ENCODE measurements around the gene MIA. TPM values are rescaled to one million over a fixed set of nuclear protein-coding genes. Genes with fewer than 3 reads are reported as not detected.
A peak's percentile ranks its signal among the peaks of the same experiment; 100 is the strongest.

Gene MIA
- total RNA-seq, 2 donors from 2014 or later = 3.5 TPM; not detected in 1

DNA sequence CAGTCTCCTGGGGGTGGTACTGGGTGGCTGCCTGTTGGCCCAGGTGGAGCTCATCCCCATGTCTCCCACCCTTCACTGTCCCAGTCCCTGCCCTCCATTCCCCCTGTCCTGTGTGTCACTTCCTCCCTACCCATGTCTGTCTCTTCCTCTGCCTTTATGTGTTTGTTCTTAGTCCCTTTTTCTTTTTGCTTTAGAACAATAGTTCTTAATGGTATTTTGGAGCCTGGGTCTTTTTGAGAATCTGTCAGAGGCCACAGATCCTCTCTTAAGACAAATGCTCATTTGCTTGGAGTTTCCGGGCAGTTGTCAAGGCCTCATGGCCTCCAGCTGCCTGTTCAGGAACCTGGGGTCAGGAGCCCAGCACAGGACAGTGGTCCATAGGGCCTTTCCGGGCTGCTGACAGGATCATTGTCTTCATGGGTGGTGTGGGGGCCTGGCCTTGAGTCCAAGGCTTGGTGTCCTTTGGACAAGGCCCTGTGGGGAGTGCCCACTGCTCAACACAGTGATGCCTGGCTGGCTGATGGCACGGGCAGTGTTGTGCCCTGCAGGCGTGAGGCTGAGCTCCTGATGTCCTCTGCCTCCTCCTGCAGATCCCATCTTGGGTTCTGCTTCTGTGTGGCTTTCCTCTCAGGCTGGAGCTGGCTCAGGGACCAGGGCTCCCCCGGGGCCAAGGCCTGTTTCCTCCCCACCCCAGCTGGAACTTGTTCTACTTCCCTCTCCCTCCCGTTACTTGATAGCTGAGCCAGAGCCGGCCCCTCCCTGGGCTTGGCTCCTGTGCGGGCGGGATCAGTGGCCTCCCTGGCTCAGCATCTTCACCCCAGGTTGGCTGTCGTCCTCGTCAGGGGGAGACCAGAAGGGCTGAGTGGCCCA, 27.2 kb downstream of the MIA start:
- TF ChIP-seq, protein P1, sequence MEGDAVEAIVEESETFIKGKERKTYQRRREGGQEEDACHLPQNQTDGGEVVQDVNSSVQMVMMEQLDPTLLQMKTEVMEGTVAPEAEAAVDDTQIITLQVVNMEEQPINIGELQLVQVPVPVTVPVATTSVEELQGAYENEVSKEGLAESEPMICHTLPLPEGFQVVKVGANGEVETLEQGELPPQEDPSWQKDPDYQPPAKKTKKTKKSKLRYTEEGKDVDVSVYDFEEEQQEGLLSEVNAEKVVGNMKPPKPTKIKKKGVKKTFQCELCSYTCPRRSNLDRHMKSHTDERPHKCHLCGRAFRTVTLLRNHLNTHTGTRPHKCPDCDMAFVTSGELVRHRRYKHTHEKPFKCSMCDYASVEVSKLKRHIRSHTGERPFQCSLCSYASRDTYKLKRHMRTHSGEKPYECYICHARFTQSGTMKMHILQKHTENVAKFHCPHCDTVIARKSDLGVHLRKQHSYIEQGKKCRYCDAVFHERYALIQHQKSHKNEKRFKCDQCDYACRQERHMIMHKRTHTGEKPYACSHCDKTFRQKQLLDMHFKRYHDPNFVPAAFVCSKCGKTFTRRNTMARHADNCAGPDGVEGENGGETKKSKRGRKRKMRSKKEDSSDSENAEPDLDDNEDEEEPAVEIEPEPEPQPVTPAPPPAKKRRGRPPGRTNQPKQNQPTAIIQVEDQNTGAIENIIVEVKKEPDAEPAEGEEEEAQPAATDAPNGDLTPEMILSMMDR (IDR thresholded peaks at IDR 0.05) = no peak
- Histone ChIP-seq H3K4me1 (peaks cover 3 to 86% of the 10 kb centered on the region in 2 donors), H3K27ac (peak overlapping the region; percentile 86 to 96), H3K36me3 (peaks cover 29% of the 10 kb centered on the region), H3K27me3 (no peaks in the 10 kb centered on the region), H3K4me3 (peak overlapping the region; percentile 0 to 25), H3K9me3 (no peaks in the 10 kb centered on the region)
- DNase-seq (ENCODE audit: low spot score) = peak; percentile 81

GRCh38 chr19:40803170-40803856, 28.0 kb downstream of the MIA start:
- no peaks in the 10 kb centered on the region for H3K27me3 ChIP-seq
- no peak for DNase-seq (ENCODE audit: low spot score)
- H3K4me1 ChIP-seq = peaks cover 3 to 86% of the 10 kb centered on the region in 2 donors
- peak overlapping the region; percentile 0 to 25 for H3K4me3 ChIP-seq
- H3K27ac ChIP-seq = peak overlapping the region; percentile 86 to 96
- peaks cover 37% of the 10 kb centered on the region for H3K36me3 ChIP-seq
- H3K9me3 ChIP-seq = no peaks in the 10 kb centered on the region
- TF ChIP-seq, protein P1 (IDR thresholded peaks at IDR 0.05) = no peak

GRCh38 chr19:40803857-40804782, 28.8 kb downstream of the MIA start:
- Histone ChIP-seq H3K27ac (peak overlapping the region; percentile 86 to 96), H3K4me1 (peaks cover 3 to 93% of the 10 kb centered on the region in 2 donors), H3K4me3 (peak overlapping the region in 1 of 2 donors; percentile 25), H3K36me3 (peaks cover 45% of the 10 kb centered on the region), H3K27me3 (no peaks in the 10 kb centered on the region), H3K9me3 (no peaks in the 10 kb centered on the region)
- TF ChIP-seq, protein P1 (IDR thresholded peaks at IDR 0.05) = no peak
- no peak for DNase-seq (ENCODE audit: low spot score)

- Histone ChIP-seq H3K27me3 (no peaks in the 10 kb centered on the region), H3K36me3 (peaks cover 52% of the 10 kb centered on the region), H3K4me3 (no peak overlapping the region), H3K4me1 (peaks cover 3 to 99% of the 10 kb centered on the region in 2 donors), H3K27ac (peak overlapping the region; percentile 86 to 96), H3K9me3 (no peaks in the 10 kb centered on the region)
- no peak for DNase-seq (ENCODE audit: low spot score)
- TF ChIP-seq, protein P1 (IDR thresholded peaks at IDR 0.05) = peak in 1 of 2 donors; percentile 16
Measured at GRCh38 chr19:40804783-40805242, 29.5 kb downstream of the MIA start.

- H3K36me3 ChIP-seq = peaks cover 50% of the 10 kb centered on the region
Measured at GRCh38 chr19:40805258-40805868, 30.0 kb downstream of the MIA start.

More at GRCh38 chr19:40805258-40805868, 30.0 kb downstream of the MIA start:
- peak overlapping the region; percentile 86 to 96 for H3K27ac ChIP-seq
- H3K4me3 ChIP-seq = no peak overlapping the region
- TF ChIP-seq, protein P1 (IDR thresholded peaks at IDR 0.05) = no peak
- no peaks in the 10 kb centered on the region for H3K9me3 ChIP-seq
- no peak for DNase-seq (ENCODE audit: low spot score)
- H3K4me1 ChIP-seq = peaks cover 3 to 99% of the 10 kb centered on the region in 2 donors
- no peaks in the 10 kb centered on the region for H3K27me3 ChIP-seq
